Epithelial cell of proximal tubule (primary cell): ENCODE measurements around the gene BMF. TPM values are rescaled to one million over a fixed set of nuclear protein-coding genes. Genes with fewer than 3 reads are reported as not detected.
"Not testable (repeated sequence)": the region's sequence is repeated elsewhere in the genome, so short reads cannot be mapped to it uniquely, and the experiment has no call there.

Source experiments
- DNase-seq: peaks from one replicate; pipeline ENCODE4 v3.0.0-alpha.2; 2011; ENCODE audit warnings: low read depth
- H3K4me3 ChIP-seq: 2 replicates; pipeline ENCODE4 v1.5.1; 2011; ENCODE audit warnings: low read depth, mild to moderate bottlenecking, low read length
- CTCF ChIP-seq: conservative IDR thresholded peaks from 2 replicates; pipeline ENCODE4 v1.5.1; 2012; ENCODE audit warnings: low read depth, mild to moderate bottlenecking, low read length
- total RNA-seq: library from RNA; depleted of rRNA; stranded (reverse); fragments of >200 nt; gene quantifications from 2 replicates; pipeline ENCODE4 v1.2.3, GENCODE V29; 2015

Gene BMF
- total RNA-seq, 1 donor from 2014 or later: 33.1 TPM

DNA sequence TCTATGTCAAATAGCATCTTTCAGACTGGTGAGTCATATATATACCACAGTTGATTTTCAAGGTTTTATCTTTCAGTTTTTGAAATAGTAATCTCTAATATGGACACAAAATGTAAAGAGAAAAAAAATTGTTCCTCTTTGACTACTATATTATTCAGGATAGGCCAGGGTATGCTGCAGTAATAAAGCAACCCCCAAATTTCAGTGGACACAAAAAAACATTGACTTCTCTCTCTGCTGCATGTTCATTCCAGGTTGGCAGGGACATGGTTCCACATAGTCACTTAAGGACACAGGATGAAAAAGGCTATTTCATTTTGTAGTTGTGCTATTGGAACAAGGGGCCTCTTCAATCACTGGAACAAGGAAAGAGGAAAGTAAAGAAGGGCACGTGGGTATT, 28.6 kb downstream of the BMF start:
- TF ChIP-seq CTCF: no peak
- DNase-seq: no peak

GRCh38 chr15:40079456-40079855, 29.2 kb downstream of the BMF start:
- TF ChIP-seq CTCF: no peak
- no peak overlapping the region for H3K4me3 ChIP-seq
- DNase-seq: no peak

More for the DNA sequence above, 28.6 kb downstream of the BMF start:
- H3K4me3 ChIP-seq: no peak overlapping the region

GRCh38 chr15:40075298-40076044, 33.2 kb downstream of the BMF start:
- no peak for TF ChIP-seq CTCF
- no peak for DNase-seq
- no peak overlapping the region for H3K4me3 ChIP-seq

DNA sequence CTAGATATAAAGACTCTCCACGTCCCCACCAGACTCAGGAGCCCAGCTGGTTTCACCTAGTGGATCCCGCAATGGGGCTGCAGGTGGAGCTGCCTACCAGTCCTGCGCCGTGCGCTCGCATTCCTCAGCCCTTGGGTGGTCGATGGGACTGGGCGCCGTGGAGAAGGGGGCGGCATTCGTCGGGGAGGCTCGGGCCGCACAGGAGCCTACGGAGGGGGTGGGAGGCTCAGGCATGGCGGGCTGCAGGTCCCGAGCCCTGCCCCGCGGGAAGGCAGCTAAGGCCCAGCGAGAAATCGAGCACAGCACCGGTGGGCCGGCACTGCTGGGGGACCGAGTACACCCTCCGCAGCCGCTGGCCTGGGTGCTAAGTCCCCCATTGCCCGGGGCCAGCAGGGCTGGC, 34.0 kb downstream of the BMF start:
- not testable (repeated sequence) for DNase-seq, H3K4me3 ChIP-seq

GRCh38 chr15:40073716-40074490, 34.8 kb downstream of the BMF start:
- not testable (repeated sequence) for H3K4me3 ChIP-seq, DNase-seq

- TF ChIP-seq CTCF: no peak
- H3K4me3 ChIP-seq: no peak overlapping the region
- DNase-seq: no peak
Observed at GRCh38 chr15:40072216-40072990, 36.3 kb downstream of the BMF start.

GRCh38 chr15:40070608-40071218, 38.0 kb downstream of the BMF start:
- H3K4me3 ChIP-seq: no peak overlapping the region
- TF ChIP-seq CTCF: no peak
- no peak for DNase-seq
